HCT116 (cell line): ENCODE data around the gene FCN1. TPM values are rescaled to one million over a fixed set of nuclear protein-coding genes. Genes with fewer than 3 reads are reported as not detected.

Source experiments
- ATAC-seq: fragments of 200-7000 bp; cut with Tn5 transposase; 2 replicates; pipeline ENCODE4 v1.9.1; 2020; ENCODE audit warnings: mild to moderate bottlenecking, moderate library complexity
- BruUV-seq: library from RNA; stranded (reverse); fragments of 400-500 nt; replicated peaks from 2 replicates; lab custom pipeline; 2021; lab: Mats Ljungman, UMichigan
- CTCF ChIA-PET: fragments of 300-600 bp; sonication (Branson Sonifier 250); formaldehyde crosslinking; loops from one replicate; lab custom pipeline; 2021; ENCODE audit warnings: antibody characterized with exemption; lab: Charles Lee
- POLR2A ChIA-PET: fragments of 300-600, 350-600 bp; sonication (Branson Sonifier 250); formaldehyde crosslinking; loops from one replicate; lab custom pipeline; 2021; ENCODE audit warnings: antibody characterized with exemption; lab: Charles Lee
- RAD21 ChIA-PET, 2 experiments: fragments of 300-600 bp; sonication (Branson Sonifier 250); formaldehyde crosslinking; loops; one replicate each; lab custom pipeline; 2023; ENCODE audit warnings: low total read pairs in 2 of 2; ENCODE audit not compliant: uncharacterized antibody in 2 of 2, unreplicated experiment in 2 of 2, low non-redundant PET in 1 of 2; lab: Charles Lee
- DNase-seq: peaks from one replicate; pipeline ENCODE4 v3.0.0-alpha.2; 2010; ENCODE audit warnings: low read depth, low spot score
- H2AFZ ChIP-seq: fragments of 200-600 bp; shearing (Covaris generic), sonication (generic); 2 replicates; pipeline ENCODE4 v1.6.1; 2017; ENCODE audit warnings: low read depth, mixed run types, mixed read lengths, antibody characterized with exemption, low read length; ENCODE audit not compliant: poor library complexity, severe bottlenecking
- H3K27ac ChIP-seq: 2 replicates; pipeline ENCODE4 v1.5.1; 2012; ENCODE audit warnings: low read depth, low read length
- H3K27me3 ChIP-seq: fragments of 200-600 bp; sonication (generic); 2 replicates; pipeline ENCODE4 v1.6.1; 2016; ENCODE audit warnings: mixed run types, low read length, mixed read lengths; ENCODE audit not compliant: insufficient read depth
- H3K36me3 ChIP-seq, 2 experiments: fragments of 200-500 bp in 1 of 2; fragments of 200-600 bp in 1 of 2; sonication (Bioruptor generic) in 1 of 2; sonication (generic) in 1 of 2; 2 replicates each; pipeline versions ENCODE4 v1.5.1 to v1.6.1; 2014 to 2016; ENCODE audit warnings: low read length in 2 of 2, inconsistent platforms in 1 of 2, mixed read lengths in 1 of 2, mixed run types in 1 of 2; ENCODE audit not compliant: insufficient read depth in 2 of 2, control insufficient read depth in 1 of 2
- H3K4me1 ChIP-seq, 2 experiments: fragments of 200-600 bp in 1 of 2; sonication (generic) in 1 of 2; 2 replicates each; pipeline versions ENCODE4 v1.5.1 to v1.6.1; 2012 to 2017; ENCODE audit warnings: low read length in 2 of 2, inconsistent platforms in 1 of 2, mild to moderate bottlenecking in 1 of 2, mixed read lengths in 1 of 2, mixed run types in 1 of 2, moderate library complexity in 1 of 2; ENCODE audit not compliant: insufficient read depth in 2 of 2, control insufficient read depth in 1 of 2
- H3K4me2 ChIP-seq: fragments of 200-600 bp; sonication (generic); 2 replicates; pipeline ENCODE4 v1.6.1; 2017; ENCODE audit warnings: mixed run types, low read length, mixed read lengths
- H3K4me3 ChIP-seq, 2 experiments: fragments of 200-600 bp in 1 of 2; sonication (generic) in 1 of 2; replicated peaks in 1 of 2; 2 replicates each; pipeline ENCODE4 v1.5.1; 2011 to 2016; ENCODE audit warnings: low read length in 2 of 2, control low read depth in 1 of 2, low read depth in 1 of 2, mild to moderate bottlenecking in 1 of 2, mixed read lengths in 1 of 2, mixed run types in 1 of 2
- H3K79me2 ChIP-seq: fragments of 200-600 bp; sonication (generic); 2 replicates; pipeline ENCODE4 v1.6.1; 2017; ENCODE audit warnings: mild to moderate bottlenecking, mixed run types, low read length, moderate library complexity, mixed read lengths; ENCODE audit not compliant: insufficient read depth
- H3K9ac ChIP-seq: fragments of 200-600 bp; sonication (generic); 2 replicates; pipeline ENCODE4 v1.6.1; 2016; ENCODE audit warnings: low read length, mixed read lengths
- H3K9me2 ChIP-seq: fragments of 200-600 bp; sonication (generic), shearing (Covaris generic); 2 replicates; pipeline ENCODE4 v1.6.1; 2017; ENCODE audit warnings: mixed run types, mild to moderate bottlenecking, moderate library complexity; ENCODE audit not compliant: insufficient read depth
- H3K9me3 ChIP-seq, 2 experiments: fragments of 200-500 bp in 1 of 2; fragments of 200-600 bp in 1 of 2; sonication (Bioruptor generic) in 1 of 2; sonication (generic) in 1 of 2; 2 replicates each; pipeline ENCODE4 v1.6.1; 2014 to 2017; ENCODE audit warnings: low read length in 2 of 2, mixed read lengths in 2 of 2, inconsistent platforms in 1 of 2, low read depth in 1 of 2, mild to moderate bottlenecking in 1 of 2, mixed run types in 1 of 2, moderate library complexity in 1 of 2; ENCODE audit not compliant: control insufficient read depth in 1 of 2, insufficient read depth in 1 of 2
- H4K20me1 ChIP-seq: fragments of 200-600 bp; sonication (generic), shearing (Covaris generic); 2 replicates; pipeline ENCODE4 v1.6.1; 2017; ENCODE audit warnings: mixed run types, mild to moderate bottlenecking, moderate library complexity; ENCODE audit not compliant: insufficient read depth
- CEBPB ChIP-seq: IDR thresholded peaks from 2 replicates; pipeline ENCODE4 v1.6.1; 2012; ENCODE audit warnings: low read depth
- EGR1 ChIP-seq: IDR thresholded peaks from 2 replicates; pipeline ENCODE4 v1.6.1; 2012; ENCODE audit warnings: low read depth
- ELF1 ChIP-seq: IDR thresholded peaks from 2 replicates; pipeline ENCODE4 v1.6.1; 2012; ENCODE audit warnings: low read depth, borderline replicate concordance
- EZH2 ChIP-seq: fragments of 200-600 bp; sonication (generic); IDR thresholded peaks from 2 replicates; pipeline ENCODE4 v1.6.1; 2017; ENCODE audit warnings: antibody characterized with exemption, mixed run types
- EZH2phosphoT487 ChIP-seq: fragments of 200-600 bp; IDR thresholded peaks from 2 replicates; pipeline ENCODE4 v1.6.1; 2018; ENCODE audit warnings: antibody characterized with exemption, borderline replicate concordance
- JUND ChIP-seq: IDR thresholded peaks from 2 replicates; pipeline ENCODE4 v1.6.1; 2012
- POLR2A ChIP-seq: IDR thresholded peaks from 2 replicates; pipeline ENCODE4 v1.7.0; 2011; ENCODE audit warnings: borderline replicate concordance; ENCODE audit not compliant: insufficient read depth, insufficient read length; ENCODE audit errors: extremely low read depth
- POLR2AphosphoS5 ChIP-seq: IDR thresholded peaks from 2 replicates; pipeline ENCODE4 v1.6.1; 2011; ENCODE audit warnings: mild to moderate bottlenecking, low read depth, low read length, moderate library complexity
- RAD21 ChIP-seq: IDR thresholded peaks from 2 replicates; pipeline ENCODE4 v1.6.1; 2012; ENCODE audit warnings: low read depth, mild to moderate bottlenecking
- SIN3A ChIP-seq: IDR thresholded peaks from 2 replicates; pipeline ENCODE4 v1.6.1; 2012; ENCODE audit warnings: low read depth
- SP1 ChIP-seq: IDR thresholded peaks from 2 replicates; pipeline ENCODE4 v1.6.1; 2012; ENCODE audit warnings: low read depth
- SRF ChIP-seq: IDR thresholded peaks from 2 replicates; pipeline ENCODE4 v1.6.1; 2012; ENCODE audit warnings: low read depth
- TCF7L2 ChIP-seq: IDR thresholded peaks from 2 replicates; pipeline ENCODE4 v1.7.0; 2011; ENCODE audit warnings: borderline replicate concordance, inconsistent platforms; ENCODE audit not compliant: insufficient read depth, insufficient read length; ENCODE audit errors: extremely low read depth
- ZNF274 ChIP-seq: fragments of 200-500 bp; sonication (Bioruptor generic); IDR thresholded peaks from 2 replicates; pipeline ENCODE4 v1.6.1; 2014; ENCODE audit warnings: mild to moderate bottlenecking, low read depth, low read length, inconsistent platforms
- intact Hi-C: fragments of 100-400 bp; cut with micrococcal nuclease; formaldehyde crosslinking; loops from 2 replicates; pipeline ENCODE4 v1.10.0; 2022
- total RNA-seq: library from RNA; stranded (reverse); gene quantifications from one replicate; pipeline ENCODE4 v1.2.1, GENCODE V29; 2021; ENCODE audit not compliant: unreplicated experiment
- TF ChIP-seq, protein P1 (sequence below): IDR thresholded peaks from 2 replicates; pipeline ENCODE4 v1.6.1; 2012
- TF ChIP-seq, protein P2 (sequence below): IDR thresholded peaks from 2 replicates; pipeline ENCODE4 v1.6.1; 2011; ENCODE audit warnings: mild to moderate bottlenecking, low read length, moderate library complexity; ENCODE audit not compliant: insufficient replicate concordance; ENCODE audit errors: extremely low read depth
- TF ChIP-seq, protein P3 (sequence below), 3 experiments: fragments of 200-600 bp in 1 of 3; sonication (generic) in 1 of 3; IDR thresholded peaks in 2 of 3; conservative IDR thresholded peaks in 1 of 3; 2 replicates each; pipeline ENCODE4 v1.5.1; 2012 to 2017; ENCODE audit warnings: low read depth in 2 of 3, low read length in 2 of 3, antibody characterized with exemption in 1 of 3, borderline replicate concordance in 1 of 3, control low read depth in 1 of 3, mild to moderate bottlenecking in 1 of 3, mixed read lengths in 1 of 3, mixed run types in 1 of 3, moderate library complexity in 1 of 3; ENCODE audit not compliant: insufficient read depth in 1 of 3

FCN1 gene
- total RNA-seq, 1 experiment from 2014 or later, result not detected

DNA sequence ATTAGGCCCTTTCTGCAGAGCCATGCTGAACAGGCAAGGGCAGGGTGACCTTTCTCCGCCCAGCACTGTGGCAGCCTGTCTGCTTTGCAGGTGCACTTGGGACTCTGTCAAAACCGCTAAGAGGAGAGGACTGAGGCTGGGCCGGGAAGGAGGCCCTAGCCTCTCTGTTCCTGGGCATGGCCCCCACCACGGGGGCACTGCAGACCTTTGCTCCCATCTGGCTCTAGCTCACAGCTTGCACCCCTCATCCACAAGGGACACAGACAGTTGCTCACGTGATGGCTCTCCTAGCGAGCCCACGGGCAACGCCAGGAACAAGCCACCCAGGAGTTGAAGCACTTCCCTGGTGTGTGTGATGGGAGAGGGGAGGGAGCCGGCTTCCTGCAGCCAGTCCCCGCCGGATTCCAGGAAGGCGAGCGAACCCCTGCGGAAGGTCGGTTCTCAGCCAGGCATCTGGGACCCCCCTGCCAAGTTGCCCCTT lies 43.0 kb upstream of the FCN1 start:
- CTCF ChIA-PET, result no interaction called here
- intact Hi-C loops, result no loop called here
- no peak overlapping the region for H2AFZ ChIP-seq
- H3K4me2 ChIP-seq, result no peak overlapping the region
- H3K4me1 ChIP-seq, result peaks cover 5 to 10% of the 10 kb centered on the region in 2 experiments
- H3K36me3 ChIP-seq, result no peaks in the 10 kb centered on the region
- TF ChIP-seq POLR2AphosphoS5 (no peak), TCF7L2 (no peak), CEBPB (no peak), EZH2phosphoT487 (no peak), EGR1 (no peak), JUND (no peak), SRF (no peak), EZH2 (no peak), POLR2A (no peak), RAD21 (no peak)
- RAD21 ChIA-PET, result no interaction called here
- BruUV-seq, result no TSS peak
- H3K9me2 ChIP-seq, result no peaks in the 10 kb centered on the region
- no peaks in the 10 kb centered on the region for H3K79me2 ChIP-seq
- no peak overlapping the region for H3K27ac ChIP-seq
- H3K4me3 ChIP-seq, result no peak overlapping the region
- 0 out of 4 replicates have a peak, but pooled peaks cover 0 to 3% of the 10 kb centered on the region in 2 experiments for H3K9me3 ChIP-seq
- no peak for DNase-seq
- POLR2A ChIA-PET, result no interaction called here
- no peak for ATAC-seq
- H4K20me1 ChIP-seq, result no peaks in the 10 kb centered on the region
- no peak overlapping the region for H3K9ac ChIP-seq
- peaks cover 4% of the 10 kb centered on the region for H3K27me3 ChIP-seq

DNA sequence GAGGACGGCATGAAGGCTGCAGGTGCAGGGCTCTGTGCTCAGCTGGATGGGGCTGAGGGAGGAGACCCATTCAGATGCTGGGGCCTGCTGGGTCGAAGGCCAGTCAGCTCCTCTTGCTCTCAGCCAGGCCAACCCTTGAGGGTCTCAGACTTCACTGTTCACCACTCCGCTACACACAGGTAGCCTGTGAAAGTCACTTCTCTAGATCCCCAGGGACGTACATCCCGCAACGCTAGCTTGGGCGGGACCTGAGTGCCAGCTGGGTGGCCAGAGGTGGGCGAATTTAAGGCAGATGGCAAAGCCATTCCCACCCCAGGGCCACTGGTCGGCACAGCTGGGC lies 42.2 kb upstream of the FCN1 start:
- Histone ChIP-seq H3K4me3 (no peak overlapping the region), H3K27me3 (peaks cover 12% of the 10 kb centered on the region), H3K9me3 (0 out of 4 replicates have a peak, but pooled peaks cover 0 to 3% of the 10 kb centered on the region in 2 experiments), H2AFZ (no peak overlapping the region), H3K9me2 (no peaks in the 10 kb centered on the region), H4K20me1 (no peaks in the 10 kb centered on the region), H3K4me2 (no peak overlapping the region), H3K9ac (no peak overlapping the region), H3K27ac (no peak overlapping the region), H3K36me3 (no peaks in the 10 kb centered on the region), H3K79me2 (no peaks in the 10 kb centered on the region), H3K4me1 (peaks cover 5 to 10% of the 10 kb centered on the region in 2 experiments)
- no TSS peak for BruUV-seq
- POLR2A ChIA-PET, result no interaction called here
- RAD21 ChIA-PET, result no interaction called here
- intact Hi-C loops, result no loop called here
- CTCF ChIA-PET, result no interaction called here
- ATAC-seq, result no peak
- DNase-seq, result no peak
- TF ChIP-seq ZNF274 (no peak), EZH2phosphoT487 (no peak), RAD21 (no peak), SIN3A (no peak), EGR1 (no peak), TCF7L2 (no peak), ELF1 (no peak), SP1 (no peak), POLR2AphosphoS5 (no peak)
- TF ChIP-seq, protein P1, sequence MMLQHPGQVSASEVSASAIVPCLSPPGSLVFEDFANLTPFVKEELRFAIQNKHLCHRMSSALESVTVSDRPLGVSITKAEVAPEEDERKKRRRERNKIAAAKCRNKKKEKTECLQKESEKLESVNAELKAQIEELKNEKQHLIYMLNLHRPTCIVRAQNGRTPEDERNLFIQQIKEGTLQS, result no peak
- TF ChIP-seq, protein P2, sequence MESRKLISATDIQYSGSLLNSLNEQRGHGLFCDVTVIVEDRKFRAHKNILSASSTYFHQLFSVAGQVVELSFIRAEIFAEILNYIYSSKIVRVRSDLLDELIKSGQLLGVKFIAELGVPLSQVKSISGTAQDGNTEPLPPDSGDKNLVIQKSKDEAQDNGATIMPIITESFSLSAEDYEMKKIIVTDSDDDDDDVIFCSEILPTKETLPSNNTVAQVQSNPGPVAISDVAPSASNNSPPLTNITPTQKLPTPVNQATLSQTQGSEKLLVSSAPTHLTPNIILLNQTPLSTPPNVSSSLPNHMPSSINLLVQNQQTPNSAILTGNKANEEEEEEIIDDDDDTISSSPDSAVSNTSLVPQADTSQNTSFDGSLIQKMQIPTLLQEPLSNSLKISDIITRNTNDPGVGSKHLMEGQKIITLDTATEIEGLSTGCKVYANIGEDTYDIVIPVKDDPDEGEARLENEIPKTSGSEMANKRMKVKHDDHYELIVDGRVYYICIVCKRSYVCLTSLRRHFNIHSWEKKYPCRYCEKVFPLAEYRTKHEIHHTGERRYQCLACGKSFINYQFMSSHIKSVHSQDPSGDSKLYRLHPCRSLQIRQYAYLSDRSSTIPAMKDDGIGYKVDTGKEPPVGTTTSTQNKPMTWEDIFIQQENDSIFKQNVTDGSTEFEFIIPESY, result no peak
- TF ChIP-seq, protein P3, sequence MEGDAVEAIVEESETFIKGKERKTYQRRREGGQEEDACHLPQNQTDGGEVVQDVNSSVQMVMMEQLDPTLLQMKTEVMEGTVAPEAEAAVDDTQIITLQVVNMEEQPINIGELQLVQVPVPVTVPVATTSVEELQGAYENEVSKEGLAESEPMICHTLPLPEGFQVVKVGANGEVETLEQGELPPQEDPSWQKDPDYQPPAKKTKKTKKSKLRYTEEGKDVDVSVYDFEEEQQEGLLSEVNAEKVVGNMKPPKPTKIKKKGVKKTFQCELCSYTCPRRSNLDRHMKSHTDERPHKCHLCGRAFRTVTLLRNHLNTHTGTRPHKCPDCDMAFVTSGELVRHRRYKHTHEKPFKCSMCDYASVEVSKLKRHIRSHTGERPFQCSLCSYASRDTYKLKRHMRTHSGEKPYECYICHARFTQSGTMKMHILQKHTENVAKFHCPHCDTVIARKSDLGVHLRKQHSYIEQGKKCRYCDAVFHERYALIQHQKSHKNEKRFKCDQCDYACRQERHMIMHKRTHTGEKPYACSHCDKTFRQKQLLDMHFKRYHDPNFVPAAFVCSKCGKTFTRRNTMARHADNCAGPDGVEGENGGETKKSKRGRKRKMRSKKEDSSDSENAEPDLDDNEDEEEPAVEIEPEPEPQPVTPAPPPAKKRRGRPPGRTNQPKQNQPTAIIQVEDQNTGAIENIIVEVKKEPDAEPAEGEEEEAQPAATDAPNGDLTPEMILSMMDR (IDR thresholded peaks at IDR 0.05 in 2 of 3, conservative IDR thresholded peaks at IDR 0.05 in 1 of 3; ENCODE audit: borderline replicate concordance in 1 of 3, insufficient read depth in 1 of 3, low read depth in 2 of 3, low read length in 2 of 3), result no peak
